Left lung (tissue), 10 donors: Measurements from ENCODE around the gene OR10T2. TPM values are rescaled to one million over a fixed set of nuclear protein-coding genes. Genes with fewer than 3 reads are reported as not detected.
"Not testable (repeated sequence)": the region's sequence is repeated elsewhere in the genome, so short reads cannot be mapped to it uniquely, and the experiment has no call there.

Experiments used
- ATAC-seq: fragments of 200-7000 bp; cut with Tn5 transposase; one replicate; pipeline ENCODE4 v1.9.1; 2020; ENCODE audit warnings: moderate library complexity
- DNase-seq, 4 donors: peaks; one replicate each; pipeline ENCODE4 v3.0.0-alpha.2; 2013 to 2020
- H3K27ac ChIP-seq, 2 donors: fragments of 200-600 bp; sonication (generic) in 1 of 2; one replicate each; pipeline versions ENCODE4 v1.5.0 to v1.8.0; 2020 to 2021
- H3K27me3 ChIP-seq, 2 donors: fragments of 200-600 bp; sonication (generic) in 1 of 2; one replicate each; pipeline versions ENCODE4 v1.5.0 to v1.8.0; 2020 to 2021
- H3K36me3 ChIP-seq, 2 donors: fragments of 200-600 bp; sonication (generic) in 1 of 2; one replicate each; pipeline versions ENCODE4 v1.5.0 to v1.8.0; 2020 to 2021
- H3K4me1 ChIP-seq, 2 donors: fragments of 200-600 bp; one replicate each; pipeline ENCODE4 v1.8.0; 2021
- H3K4me3 ChIP-seq, 2 donors: fragments of 200-600 bp; sonication (generic) in 1 of 2; one replicate each; pipeline versions ENCODE4 v1.5.0 to v1.8.0; 2020 to 2021; ENCODE audit warnings: mild to moderate bottlenecking in 1 of 2
- H3K9me3 ChIP-seq, 2 donors: fragments of 200-600 bp; sonication (generic) in 1 of 2; one replicate each; pipeline versions ENCODE4 v1.5.0 to v1.8.0; 2020 to 2021
- CTCF ChIP-seq, 2 donors: fragments of 200-600 bp; sonication (generic) in 1 of 2; IDR thresholded peaks; one replicate each; pipeline versions ENCODE4 v1.5.0 to v1.8.0; 2021; ENCODE audit warnings: antibody characterized with exemption in 2 of 2
- intact Hi-C, 2 donors: fragments of 100-400 bp; cut with DNase I; formaldehyde crosslinking; loops; one replicate each; pipeline versions ENCODE4 v1.11.2 to v1.14.2; 2022
- polyA plus RNA-seq, 6 donors: library from polyadenylated mRNA; unstranded; fragments of 120-200 nt; gene quantifications; one replicate each; pipeline ENCODE4 v1.2.1, GENCODE V29; 2013; ENCODE audit not compliant: insufficient read length in 6 of 6
- total RNA-seq, 2 donors: library from RNA; stranded (reverse); fragmentation: NEBNext Ultra II Directional; extraction: Animal tissue kit (Norgen Biotek cat#: 25700); gene quantifications; one replicate each; pipeline ENCODE4 v1.2.1, GENCODE V29; 2021
- donor health status: DM: no; HTN: yes; CAD: no.
- donor health status: DM: no; HTN: no; CAD: no.

The OR10T2 gene
- total and polyA plus RNA-seq, 8 donors, result not detected

- intact Hi-C loops, result no loop called here
- TF ChIP-seq CTCF (IDR thresholded peaks at IDR 0.05), result no peak
- no peak overlapping the region for H3K27ac ChIP-seq
- H3K27me3 ChIP-seq, result no peaks in the 10 kb centered on the region
- no peaks in the 10 kb centered on the region for H3K9me3 ChIP-seq
- DNase-seq, result no peak
- H3K36me3 ChIP-seq, result no peaks in the 10 kb centered on the region
- H3K4me3 ChIP-seq, result no peak overlapping the region
- ATAC-seq, result no peak
- H3K4me1 ChIP-seq, result no peaks in the 10 kb centered on the region
These were observed 41.8 kb downstream of the OR10T2 start for GRCh38 chr1:158357441-158357840.

- Histone ChIP-seq H3K4me3 (no peak overlapping the region), H3K27me3 (no peaks in the 10 kb centered on the region), H3K4me1 (no peaks in the 10 kb centered on the region), H3K36me3 (no peaks in the 10 kb centered on the region), H3K9me3 (no peaks in the 10 kb centered on the region), H3K27ac (no peak overlapping the region)
- intact Hi-C loops, result no loop called here
- TF ChIP-seq CTCF (IDR thresholded peaks at IDR 0.05), result no peak
- no peak for ATAC-seq
- DNase-seq, result no peak
These were observed 42.6 kb downstream of the OR10T2 start for GRCh38 chr1:158356616-158357015.

GRCh38 chr1:158355773-158356285 lies 43.4 kb downstream of the OR10T2 start:
- intact Hi-C loops, result no loop called here
- Histone ChIP-seq H3K27me3 (no peaks in the 10 kb centered on the region), H3K4me3 (no peak overlapping the region), H3K9me3 (no peaks in the 10 kb centered on the region), H3K4me1 (no peaks in the 10 kb centered on the region), H3K36me3 (no peaks in the 10 kb centered on the region), H3K27ac (no peak overlapping the region)
- ATAC-seq (no peak), DNase-seq (no peak)
- no peak for TF ChIP-seq CTCF (IDR thresholded peaks at IDR 0.05)

- Histone ChIP-seq H3K36me3 (no peaks in the 10 kb centered on the region), H3K27me3 (no peaks in the 10 kb centered on the region), H3K4me1 (no peaks in the 10 kb centered on the region), H3K9me3 (no peaks in the 10 kb centered on the region), H3K4me3 (no peak overlapping the region), H3K27ac (no peak overlapping the region)
- DNase-seq (no peak), ATAC-seq (peak; percentile 25)
- TF ChIP-seq CTCF (IDR thresholded peaks at IDR 0.05), result no peak
- intact Hi-C loops, result no loop called here
These were observed 45.0 kb downstream of the OR10T2 start for GRCh38 chr1:158354255-158354654.

- ATAC-seq (peak; percentile 27), DNase-seq (no peak)
- H3K4me3 ChIP-seq, result no peak within 1 kb of the TSS
- TF ChIP-seq CTCF (IDR thresholded peaks at IDR 0.05), result no peak
- no peaks in the 10 kb centered on the region for H3K4me1 ChIP-seq
- H3K36me3 ChIP-seq, result no peaks in the 10 kb centered on the region
- H3K9me3 ChIP-seq, result no peaks in the 10 kb centered on the region
- H3K27me3 ChIP-seq, result no peaks in the 10 kb centered on the region
- intact Hi-C loops, result no loop called here
- no peak within 1 kb of the TSS for H3K27ac ChIP-seq
These were observed 45.8 kb downstream of the OR10T2 start, which contains the start of gene CD1E for GRCh38 chr1:158353303-158354075. TSS of gene CD1E (plus strand) at chr1:158353894. CDS start at chr1:158353989, 95 bp downstream.

GRCh38 chr1:158348946-158349345 lies 50.3 kb downstream of the OR10T2 start:
- peak in 1 of 4 donors; percentile 68 for DNase-seq
- ATAC-seq, intact Hi-C loops, H3K4me1 ChIP-seq, H3K4me3 ChIP-seq, H3K27me3 ChIP-seq, H3K36me3 ChIP-seq, H3K27ac ChIP-seq: not testable (repeated sequence)
- peaks cover 0 to 10% of the 10 kb centered on the region in 2 donors for H3K9me3 ChIP-seq
